Stimulated activated CD8-positive, alpha-beta memory T cell treated with anti-CD3 and anti-CD28 coated beads, Interleukin-2, amount 100 ng/mL, for 48 hours (primary cell): ENCODE data around the gene NAA60.
A peak's percentile ranks its signal among the peaks of the same experiment; 100 is the strongest.
"Not testable (repeated sequence)": the region's sequence is repeated elsewhere in the genome, so short reads cannot be mapped to it uniquely, and the experiment has no call there.

Experiments used
- DNase-seq, 2 donors: peaks; one replicate each; pipeline ENCODE4 v3.0.0-alpha.2; 2020; ENCODE audit warnings: low read depth in 2 of 2

Gene NAA60

DNA sequence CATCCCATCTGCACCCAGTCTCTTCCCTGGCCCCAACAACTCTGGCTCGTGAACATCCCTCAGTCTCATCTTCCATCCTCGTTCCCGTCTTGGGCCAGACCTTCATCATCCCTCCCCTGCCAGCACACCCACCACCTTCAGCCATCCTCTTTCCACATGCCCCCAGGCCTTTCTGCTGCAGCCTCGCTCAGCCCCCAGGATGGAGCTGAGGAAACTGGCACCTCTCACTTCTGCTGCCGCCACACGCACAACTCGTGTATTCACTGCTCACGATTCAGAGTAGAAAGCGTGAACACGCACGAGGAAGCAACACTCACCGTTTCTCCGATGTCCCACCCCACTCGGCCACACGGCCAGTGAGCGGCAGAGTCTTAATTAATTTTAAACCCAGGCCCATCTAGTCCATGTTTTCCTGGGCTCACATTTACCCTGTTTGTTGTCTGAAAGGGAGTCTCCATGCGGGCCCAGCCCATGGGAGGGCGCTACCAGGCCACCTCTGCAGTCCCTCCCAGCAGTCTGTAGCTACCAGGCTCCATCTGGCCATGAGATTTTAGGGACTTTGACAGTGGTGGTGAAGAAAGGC lies 39.3 kb downstream of the NAA60 start:
- no peak for DNase-seq

DNA sequence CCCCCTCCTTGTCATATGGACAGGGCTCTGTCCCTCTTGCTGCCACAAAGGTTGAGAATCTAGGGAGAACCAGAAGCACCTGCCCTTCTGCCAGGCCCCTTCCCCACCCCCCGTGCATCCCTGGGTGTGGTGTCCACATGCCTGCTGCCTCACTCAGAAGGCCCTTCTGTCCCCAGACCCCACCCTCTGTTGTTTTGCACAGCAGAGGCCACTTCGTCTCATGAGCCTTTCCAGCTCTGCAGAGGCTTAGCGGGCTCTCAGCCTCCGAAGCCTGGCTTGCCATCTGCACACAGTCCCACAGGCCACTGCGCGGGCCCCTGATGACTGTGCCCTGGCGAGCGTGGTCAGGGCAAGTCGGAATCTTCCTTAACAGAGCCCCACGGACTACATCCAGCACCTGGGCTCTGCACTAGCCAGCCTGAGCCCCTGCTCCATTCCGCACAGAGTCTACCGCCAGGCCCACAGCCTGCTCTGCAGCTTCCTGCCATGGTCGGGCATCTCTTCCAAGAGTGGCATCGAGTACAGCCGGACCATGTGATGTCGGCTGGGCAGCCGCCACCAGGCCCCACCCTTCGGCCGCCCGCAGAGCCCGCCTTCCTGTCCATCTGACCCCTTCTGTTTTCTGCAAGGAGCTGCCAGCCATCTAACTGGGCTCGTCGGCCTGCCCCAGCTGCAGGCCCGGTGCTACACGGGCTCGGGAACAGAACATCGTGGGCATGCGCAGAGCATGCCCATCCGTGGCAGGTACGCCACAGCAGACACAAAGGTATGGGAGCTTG lies 41.0 kb downstream of the NAA60 start:
- DNase-seq, result no peak

DNA sequence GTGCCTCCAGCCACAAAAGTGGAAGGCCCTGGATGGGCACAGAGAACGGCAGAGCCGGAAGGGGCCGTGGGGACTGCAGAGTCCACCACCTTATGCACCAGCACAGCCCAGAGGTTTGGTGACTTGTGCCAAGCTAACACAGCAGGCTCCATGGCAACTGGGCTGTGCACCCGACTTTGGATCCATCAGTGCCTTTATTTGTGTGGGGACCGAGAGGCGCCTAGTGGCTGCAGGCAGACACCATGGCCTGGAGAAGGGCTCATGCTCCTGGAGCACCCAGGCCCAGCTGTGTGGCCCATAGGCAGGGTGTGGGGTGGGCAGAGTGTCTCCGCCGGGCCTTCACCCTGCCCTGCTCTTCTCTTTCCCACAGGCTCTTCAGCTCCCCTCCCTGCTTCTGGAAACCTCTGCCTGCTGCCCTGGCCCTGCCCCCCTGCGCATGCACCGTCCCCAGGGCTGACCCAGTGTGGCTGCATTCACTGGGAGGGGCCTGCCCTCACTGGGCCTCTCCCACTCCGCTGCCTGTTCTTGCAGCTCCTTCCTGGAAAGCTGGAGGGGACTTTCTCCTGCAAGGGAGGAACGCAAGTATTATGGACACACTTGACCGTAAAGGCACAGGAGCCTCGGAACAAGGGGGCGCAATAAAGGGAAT lies 41.7 kb downstream of the NAA60 start:
- DNase-seq, result no peak

DNA sequence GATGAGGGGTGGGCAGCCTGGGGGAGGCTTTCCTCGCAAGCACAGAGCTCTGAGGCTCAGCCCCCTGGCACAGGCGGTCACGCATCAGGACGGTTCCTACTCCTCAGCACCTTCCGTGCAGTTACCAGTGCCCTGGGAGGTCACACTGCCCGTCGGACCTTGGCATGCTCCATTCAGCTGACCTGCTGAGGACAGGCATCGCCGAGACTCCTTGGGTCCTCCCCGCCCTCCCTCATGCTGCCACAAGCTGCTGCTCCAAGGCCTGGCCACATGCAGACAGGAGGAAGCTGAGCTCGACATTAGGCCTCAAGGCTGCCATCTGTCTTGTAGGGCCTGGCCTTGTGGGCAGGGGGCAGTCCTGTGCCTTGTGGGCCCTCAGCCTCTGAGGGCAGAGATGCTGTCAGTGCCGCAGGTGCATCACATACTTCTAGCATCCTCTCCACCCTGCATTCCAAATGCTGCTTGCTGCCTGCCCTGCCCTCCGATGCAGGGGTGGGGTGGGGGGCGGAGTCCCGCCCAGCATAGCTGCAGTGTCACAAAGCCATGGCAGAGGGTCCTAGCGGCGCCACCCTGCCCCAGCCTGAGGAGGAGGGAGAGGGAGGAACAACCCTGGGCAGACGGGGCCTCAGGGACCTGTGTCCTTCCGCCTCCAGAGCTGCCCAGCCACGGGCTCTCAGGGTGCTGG lies 42.5 kb downstream of the NAA60 start:
- no peak for DNase-seq

DNA sequence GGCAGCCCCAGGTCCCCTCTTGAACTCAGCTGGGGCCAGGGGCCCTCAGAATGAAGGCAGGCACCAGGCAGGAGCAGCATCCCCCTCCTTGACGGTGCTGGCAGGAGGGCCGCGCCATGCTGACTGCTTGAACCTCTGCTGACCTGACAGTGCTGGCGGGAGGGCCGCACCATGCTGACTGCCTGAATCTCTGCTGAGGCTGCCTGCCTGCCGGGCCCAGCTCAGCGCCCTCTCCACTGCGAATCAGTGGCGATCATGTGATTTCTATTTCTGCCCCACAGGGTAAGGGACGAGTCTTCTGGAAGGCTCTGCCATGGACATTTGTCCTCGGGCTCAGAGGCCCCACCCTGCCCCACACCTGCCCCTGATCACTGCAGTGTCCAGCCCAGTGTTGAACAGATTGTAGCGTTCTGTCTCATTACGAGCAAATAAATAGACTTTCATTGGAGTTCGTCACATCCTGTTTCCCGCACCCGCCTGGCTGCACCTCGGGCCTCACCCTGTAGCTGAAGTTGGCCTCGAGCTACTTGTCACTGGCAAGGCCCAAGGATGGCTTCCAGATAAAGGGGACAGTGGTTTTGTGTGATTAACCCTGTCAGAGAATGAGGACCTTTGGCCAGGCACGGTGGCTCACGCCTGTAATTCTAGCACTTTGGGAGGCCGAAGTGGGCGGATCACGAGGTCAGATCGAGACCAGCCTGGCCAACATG lies 43.2 kb downstream of the NAA60 start:
- no peak for DNase-seq

DNA sequence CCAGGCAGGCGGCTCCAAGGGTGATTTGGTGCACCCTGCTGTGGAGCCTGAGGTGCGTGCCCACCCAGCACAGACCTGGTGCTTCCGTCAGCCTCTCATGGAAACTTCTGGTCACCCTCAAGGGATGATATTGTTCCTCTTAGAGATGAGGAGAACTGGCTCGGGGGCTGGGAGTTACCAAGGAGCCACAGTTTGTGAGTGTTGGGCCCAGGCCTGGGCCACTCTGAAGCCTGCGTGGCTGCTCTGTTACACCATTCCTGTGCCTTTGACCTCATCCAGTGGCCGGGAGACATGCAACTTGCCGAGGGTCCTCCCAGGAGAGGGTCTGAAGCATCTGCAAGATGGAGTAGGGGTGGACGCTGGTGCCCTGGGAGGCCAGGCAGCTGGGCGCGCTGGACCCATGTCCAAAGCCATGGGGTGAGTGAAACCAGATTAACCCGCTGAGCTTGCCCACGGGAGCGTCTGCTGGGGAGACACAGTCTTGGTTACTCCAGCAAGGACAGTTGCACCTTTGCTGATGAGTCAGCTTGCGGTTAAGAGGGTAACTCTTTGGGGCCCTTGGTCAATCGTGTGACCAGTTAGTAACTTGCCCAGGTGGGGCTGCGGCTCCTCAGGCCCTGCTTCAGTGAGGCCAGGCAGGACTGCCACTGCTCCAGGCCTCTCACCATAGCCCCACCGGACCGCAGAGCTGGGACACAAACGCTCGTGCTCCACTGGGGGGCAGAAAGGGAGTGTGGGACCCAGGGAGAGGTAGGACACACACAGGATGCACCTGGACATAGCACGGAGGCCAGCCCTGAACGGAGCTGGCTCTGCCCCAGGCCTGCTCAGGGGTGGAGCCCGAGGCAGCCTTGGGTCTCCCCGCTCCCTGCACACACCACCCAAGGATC lies 44.3 kb downstream of the NAA60 start:
- no peak for DNase-seq

DNA sequence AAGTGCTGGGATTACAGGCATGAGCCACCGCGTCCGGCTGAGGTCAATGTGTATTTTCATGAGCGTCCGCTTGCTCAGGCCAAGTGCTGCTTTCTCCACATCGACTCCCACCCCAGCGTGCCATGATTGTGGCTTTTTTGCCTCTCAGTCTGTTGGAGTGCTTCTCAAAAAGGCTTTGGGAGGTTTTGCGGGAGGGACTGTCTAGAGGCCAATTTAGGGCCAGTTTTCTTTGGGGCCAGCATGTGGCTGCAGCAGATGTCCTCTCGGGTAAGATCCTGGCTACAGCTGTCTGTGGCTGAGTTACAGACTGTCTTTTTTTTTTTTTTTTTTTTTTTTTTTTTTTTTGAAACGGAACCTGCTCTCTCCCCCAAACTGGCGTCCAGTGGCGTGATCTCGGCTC lies 45.3 kb downstream of the NAA60 start:
- no peak for DNase-seq

DNA sequence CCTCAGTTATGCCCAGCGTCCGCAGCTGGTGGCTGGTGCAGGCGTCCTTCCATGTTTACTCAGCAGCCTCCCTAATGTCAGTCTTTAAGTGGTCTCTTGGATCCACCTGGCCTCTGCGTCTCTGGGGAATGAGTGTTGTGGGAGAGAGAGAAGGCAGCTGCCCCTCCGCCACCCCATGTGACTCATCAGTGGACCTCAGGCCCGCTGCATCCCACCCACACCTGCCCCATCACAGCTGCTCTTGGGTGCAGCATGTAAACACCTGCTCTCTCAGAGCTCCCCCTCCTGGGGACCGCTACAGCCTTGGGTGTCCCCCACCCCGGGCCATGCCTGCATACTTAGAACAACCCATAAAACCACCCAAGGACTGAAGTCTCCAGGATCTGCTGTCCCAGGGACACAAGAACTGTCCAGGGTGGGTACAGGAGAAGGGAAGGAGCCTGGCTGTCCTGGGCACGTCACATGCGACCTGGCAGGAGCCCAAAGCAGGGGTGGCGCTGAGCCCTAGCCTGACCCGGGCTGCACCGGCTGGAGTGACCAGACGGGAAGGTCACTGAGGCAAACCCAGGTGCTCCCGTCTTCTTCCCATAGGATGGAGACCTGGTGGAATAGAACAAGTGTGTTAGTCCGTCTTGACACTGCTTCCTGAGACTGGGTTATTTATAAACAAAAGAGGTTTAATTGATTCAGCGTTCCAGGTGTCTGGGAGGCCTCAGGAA lies 47.6 kb downstream of the NAA60 start:
- no peak for DNase-seq

DNA sequence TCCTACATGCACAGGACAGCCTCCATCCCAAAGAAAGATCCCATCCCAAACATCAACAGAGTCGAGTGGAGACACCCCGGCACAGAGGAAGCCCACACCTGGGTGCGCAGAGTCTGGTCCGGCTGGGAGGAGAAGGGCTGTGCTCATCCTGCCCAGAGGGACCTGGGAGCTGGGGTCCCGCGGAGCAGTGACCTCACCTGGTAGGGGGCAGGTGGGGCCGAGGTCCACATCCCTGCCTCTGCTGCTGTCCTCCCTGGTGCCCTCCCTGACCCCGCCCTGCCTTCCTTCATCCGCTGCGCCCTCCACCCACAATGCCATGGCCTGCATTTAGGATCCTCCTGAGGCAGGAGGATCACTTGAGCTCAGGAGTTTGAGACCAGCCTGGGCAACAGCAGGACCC lies 48.9 kb downstream of the NAA60 start:
- DNase-seq, result no peak

DNA sequence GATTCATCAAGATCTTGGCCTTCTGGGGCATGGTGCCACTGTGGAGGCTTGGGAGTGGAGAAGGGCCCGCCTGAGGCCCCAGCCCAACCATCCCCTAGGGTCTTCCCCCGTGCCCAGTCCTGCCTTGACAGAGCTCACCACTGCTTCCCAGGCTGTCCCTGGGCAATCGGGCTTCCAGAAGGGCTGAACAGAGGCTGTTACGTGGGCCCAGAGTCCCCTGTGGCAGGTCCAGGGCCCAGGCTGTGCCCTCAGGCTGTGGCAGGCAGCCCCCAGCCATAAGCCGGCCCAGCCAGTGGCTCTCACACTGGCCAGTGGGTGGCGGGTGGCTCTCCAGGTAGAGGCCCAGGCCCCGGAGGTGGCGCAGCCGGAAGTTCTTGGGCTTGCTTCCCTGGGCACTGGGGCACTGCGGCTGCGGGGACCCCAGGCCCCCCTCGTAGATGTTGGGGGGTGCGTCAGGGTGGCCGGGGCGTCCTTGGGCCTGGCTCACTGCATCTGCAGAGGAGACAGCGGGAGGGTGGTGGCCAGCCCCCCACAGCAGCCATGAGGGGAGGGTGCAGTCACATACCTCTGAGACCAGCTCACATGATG lies 51.0 kb downstream of the NAA60 start:
- no peak for DNase-seq

DNA sequence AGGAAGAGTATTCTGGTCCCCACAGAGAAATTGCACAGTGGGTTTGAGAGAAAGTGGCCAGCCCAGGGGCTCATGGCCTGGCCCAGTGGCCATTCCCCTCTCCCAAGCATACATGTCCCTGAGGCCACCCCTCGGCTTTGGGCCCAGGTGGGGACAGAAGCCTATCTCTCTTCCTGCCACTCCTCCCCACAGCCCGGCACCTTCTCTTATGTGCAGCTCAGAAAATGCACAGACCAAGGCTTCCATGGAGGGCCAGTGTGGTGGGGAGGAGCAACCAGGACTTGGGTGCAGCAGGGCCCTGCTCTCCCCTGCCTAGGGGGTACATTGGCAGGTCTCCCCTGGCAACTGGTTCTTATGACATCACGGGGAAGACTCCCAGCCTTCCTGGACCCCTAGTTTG lies 51.7 kb downstream of the NAA60 start, which contains the start of gene C16orf90:
C16orf90 (minus strand) TSS at position 314 of the 400 bp plus-strand sequence; CDS start at position 246, 68 bp downstream.
- DNase-seq, result no peak

DNA sequence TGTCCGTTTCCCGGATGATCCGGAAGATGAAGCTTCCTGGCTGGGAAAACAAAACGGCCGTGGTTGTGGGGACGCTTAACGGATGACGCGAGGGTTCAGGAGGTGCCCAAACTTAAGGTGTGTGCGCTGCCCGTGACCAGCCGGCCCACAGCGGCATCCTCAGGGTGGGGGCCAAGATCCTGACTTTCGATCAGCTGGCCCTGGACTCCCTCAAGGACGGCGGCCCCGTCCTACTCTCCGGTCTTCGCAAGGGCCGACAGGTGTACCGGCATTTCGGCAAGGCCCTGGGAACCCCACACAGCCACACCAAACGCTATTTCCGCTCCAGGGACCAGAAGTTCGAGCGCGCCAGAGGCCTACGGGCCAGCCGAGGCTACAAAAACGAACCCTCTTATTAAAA lies 52.9 kb downstream of the NAA60 start:
- no peak for DNase-seq

DNA sequence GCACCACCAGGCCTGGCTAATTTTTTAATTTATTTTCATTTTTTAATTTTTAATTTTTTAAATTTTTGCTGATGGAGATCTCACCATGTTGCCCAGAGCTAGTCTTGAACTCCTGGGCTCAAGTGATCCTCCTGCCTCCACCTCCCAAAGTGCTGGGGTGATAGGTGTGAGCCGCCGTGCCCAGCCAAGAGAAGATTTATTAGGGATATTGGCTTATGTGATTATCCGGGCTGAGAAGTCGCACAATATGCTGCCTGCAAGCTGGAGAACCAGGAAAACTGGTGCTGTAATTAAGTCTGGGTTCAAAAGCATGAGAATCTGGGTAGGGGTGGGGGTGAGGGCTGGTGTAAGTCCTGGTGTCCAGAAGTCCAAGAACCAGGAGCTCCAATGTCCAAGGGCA lies 54.3 kb downstream of the NAA60 start:
- DNase-seq, result no peak

DNA sequence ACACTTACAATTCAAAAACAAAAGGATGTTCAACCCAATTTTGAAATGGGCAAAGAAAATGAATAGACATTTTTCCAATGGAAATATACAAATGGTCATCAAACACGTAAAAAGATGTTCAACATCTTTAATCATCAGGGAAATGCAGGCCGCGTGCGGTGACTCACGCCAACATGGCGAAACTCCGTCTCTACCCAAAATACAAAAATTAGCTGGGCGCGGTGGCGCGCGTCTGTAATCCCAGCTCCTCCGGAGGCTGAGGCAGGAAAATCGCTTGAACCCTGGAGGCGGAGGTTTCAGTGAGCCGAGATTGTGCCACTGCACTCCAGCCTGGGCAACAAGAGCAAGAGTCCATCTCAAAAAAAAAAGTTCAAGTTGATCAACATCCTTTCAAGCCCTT lies 55.5 kb downstream of the NAA60 start:
- no peak for DNase-seq

DNA sequence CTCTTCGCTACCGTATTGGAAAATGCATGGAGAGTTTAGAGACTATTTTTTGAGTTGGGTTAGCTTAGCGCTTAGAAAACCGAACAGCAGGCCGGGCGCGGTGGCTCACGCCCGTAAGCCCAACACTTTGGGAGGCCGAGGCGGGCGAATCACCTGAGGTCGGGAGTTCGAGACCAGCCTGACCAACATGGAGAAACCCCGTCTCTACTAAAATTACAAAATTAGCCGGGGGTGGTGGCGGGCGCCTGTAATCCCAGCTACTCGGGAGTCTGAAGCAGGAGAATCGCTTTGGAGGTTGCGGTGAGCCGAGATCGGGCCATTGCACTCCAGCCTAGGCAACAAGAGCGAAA lies 57.9 kb downstream of the NAA60 start:
- DNase-seq, result not testable (repeated sequence)

DNA sequence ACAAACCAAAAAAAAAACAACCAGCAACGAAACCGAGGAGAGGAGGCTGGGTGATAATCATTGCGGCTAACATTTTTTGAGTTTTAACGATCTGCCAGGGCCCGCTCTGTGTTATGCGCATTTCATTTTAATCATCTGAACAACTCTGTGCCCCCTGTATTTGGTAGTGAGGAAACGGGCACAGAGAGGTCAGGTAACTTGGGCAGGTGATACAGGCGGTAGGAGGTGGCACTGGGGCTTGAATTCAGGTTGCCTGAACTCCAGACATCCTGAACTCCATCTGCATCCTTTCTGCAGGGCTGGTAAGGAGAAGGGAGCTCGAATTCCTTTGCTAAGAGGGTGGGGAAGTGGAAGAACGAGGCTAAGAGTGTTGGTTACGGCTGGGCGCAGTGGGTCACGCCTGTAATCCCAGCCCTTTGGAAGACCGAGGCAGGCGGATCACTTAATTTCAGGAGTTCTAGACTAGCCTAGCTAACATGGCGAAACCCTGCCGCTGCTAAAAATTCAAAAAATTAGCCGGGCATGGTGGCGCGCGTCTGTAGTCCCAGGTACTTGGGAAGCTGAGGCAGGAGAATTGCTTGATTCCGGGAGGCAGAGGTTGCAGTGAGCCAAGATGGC lies 58.4 kb downstream of the NAA60 start:
- DNase-seq, result no peak

DNA sequence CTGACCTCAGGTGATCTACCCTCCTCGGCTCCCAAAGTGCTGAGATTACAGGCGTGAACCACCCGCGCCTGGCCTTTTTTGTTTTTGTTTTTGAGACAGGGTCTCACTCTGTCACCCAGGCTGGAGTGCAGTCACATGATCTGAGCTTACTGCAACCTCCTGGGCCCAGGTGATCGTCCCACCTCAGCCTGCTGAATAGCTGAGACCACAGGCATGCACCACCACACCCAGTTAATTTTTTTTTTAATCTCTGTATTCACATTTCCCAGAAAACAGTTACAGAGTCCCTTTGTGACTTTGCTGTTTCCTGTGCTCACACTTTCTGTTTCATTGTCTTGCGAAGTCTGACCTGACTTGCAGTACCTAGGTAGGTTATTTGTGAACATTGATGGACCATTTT lies 60.0 kb downstream of the NAA60 start:
- DNase-seq, result peak in 1 of 2 donors; percentile 20

DNA sequence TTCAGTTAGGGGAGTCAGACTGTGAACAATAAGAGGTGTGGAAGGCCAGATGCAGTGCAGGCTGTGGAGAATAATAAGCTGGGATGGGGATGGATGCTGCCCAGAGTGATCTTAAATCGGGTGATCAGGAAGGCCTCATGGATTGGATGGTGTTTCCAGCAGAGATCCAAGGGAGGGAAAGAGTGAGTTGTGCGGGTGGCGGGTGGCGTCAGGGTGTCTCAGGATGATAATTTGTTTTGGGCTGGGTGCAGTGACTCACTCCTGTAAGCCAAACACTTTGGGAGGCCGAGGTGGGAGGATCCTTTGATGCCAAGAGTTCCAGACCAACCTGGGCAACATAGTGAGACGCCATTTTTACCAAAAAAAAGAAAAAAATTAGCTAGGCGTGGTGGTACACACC lies 65.3 kb downstream of the NAA60 start:
- no peak for DNase-seq

DNA sequence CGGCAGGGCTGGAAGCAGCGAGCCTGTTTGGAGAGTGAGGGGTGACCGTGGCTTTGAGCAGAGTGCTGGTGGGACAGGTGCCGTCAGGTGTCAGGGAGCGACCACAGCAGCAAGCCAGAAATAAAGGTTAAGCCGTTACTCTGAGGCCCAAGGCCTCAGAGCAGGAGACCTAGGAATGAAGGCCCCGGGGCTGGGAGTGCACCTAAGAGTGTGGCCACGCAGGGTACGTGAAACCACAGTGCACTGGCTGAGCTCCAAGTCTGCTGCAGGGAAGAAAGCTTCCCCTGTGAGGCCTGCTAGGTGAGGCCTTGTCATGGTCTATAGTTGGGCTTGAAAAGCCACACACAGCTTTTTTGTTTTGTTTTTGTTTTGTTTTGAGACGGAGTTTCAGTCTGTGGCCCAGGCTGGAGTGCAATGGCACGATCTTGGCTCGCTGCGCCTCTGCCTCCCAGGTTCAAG lies 66.0 kb downstream of the NAA60 start:
- peak; percentile 41 to 61 for DNase-seq
